ENCODE data around the gene CREBZF. TPM values are rescaled to one million over a fixed set of nuclear protein-coding genes. Genes with fewer than 3 reads are reported as not detected.

CREBZF gene
- total and polyA plus RNA-seq, 8 donors = 30.2 to 137 (median 119) TPM

DNA sequence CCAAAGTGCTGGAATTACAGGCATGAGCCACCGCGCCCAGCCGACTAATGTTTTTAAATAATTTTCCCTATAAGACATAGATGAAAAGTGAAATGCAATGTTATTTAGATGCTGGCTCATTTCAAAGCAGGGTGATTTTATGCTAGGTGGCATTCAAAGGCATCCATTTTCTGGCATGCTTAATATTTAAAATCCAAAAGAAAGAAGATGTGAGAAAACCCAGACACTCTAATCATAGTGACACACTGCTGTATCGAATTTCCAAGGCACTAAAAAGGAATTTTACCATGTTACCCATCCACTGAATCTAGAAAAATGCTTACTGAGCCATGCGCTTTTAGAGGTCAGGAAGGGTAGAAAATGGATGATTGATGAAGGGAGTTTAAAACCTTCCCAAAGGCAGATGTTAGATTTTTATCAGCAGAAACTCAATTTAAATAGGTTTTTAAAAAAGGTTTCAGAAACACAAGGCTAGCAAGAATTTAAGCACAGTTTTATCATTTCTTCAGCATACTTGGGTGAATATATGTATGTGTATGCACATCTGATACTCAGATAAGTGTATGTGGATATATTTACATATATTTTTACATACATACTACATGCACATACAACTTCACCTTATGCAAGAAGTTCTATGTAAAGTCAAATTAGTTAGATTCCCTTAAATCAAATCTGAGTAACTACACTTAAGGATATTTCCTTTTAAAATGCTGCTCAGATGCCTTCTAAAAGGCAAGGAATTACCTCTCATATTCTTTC is 45.2 kb upstream of the CREBZF start:
- Histone ChIP-seq H3K4me1 (no peaks in the 10 kb centered on the region), H3K27ac (no peak overlapping the region), H3K4me3 (no peak overlapping the region), H3K36me3 (no peaks in the 10 kb centered on the region), H3K27me3 (no peaks in the 10 kb centered on the region), H3K9me3 (no peaks in the 10 kb centered on the region)
- DNase-seq (no peak), ATAC-seq (no peak)
- TF ChIP-seq, protein P1, sequence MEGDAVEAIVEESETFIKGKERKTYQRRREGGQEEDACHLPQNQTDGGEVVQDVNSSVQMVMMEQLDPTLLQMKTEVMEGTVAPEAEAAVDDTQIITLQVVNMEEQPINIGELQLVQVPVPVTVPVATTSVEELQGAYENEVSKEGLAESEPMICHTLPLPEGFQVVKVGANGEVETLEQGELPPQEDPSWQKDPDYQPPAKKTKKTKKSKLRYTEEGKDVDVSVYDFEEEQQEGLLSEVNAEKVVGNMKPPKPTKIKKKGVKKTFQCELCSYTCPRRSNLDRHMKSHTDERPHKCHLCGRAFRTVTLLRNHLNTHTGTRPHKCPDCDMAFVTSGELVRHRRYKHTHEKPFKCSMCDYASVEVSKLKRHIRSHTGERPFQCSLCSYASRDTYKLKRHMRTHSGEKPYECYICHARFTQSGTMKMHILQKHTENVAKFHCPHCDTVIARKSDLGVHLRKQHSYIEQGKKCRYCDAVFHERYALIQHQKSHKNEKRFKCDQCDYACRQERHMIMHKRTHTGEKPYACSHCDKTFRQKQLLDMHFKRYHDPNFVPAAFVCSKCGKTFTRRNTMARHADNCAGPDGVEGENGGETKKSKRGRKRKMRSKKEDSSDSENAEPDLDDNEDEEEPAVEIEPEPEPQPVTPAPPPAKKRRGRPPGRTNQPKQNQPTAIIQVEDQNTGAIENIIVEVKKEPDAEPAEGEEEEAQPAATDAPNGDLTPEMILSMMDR (IDR thresholded peaks at IDR 0.05) = no peak
- intact Hi-C loops (cut with DNase I) = no loop called here

DNA sequence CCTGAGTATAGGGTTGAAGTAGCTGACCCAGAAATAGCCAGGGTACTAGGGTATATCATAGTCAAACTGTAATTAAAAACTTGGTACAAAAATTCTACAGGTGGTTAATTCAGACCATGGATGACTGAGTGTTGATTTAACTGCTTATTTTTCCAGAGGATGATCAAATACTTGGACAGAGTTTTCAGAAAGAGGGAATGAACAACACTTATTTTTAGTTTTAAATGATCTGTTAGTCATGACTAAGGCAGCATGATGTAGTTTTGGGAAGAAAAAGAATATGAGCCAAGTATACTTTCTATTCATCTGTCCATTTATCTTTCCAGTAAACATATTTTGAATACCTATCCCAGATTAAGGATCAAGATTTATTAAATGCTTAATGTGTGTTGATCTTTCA is 40.9 kb upstream of the CREBZF start:
- H3K36me3 ChIP-seq = no peaks in the 10 kb centered on the region
- no peak for ATAC-seq
- intact Hi-C loops (cut with DNase I) = no loop called here

DNA sequence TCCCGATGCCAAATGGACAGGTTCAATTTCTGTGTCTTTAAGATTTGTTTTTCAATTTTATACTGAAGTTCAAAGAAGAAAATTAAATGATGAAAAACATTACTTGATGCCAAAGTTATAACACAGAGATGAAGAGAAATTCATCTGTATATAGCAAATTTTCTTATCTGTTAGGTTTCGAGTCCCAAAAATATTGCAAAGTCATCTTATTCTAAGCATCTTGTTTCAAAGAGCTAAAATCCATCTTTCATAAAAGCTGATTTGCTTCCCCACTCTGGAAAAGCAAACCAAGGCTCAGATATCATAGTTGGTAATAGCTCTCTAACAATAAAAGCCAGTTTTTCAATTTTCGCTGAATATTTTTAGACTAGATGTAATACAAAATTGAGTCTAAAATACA is 40.0 kb upstream of the CREBZF start:
- ATAC-seq (no peak), DNase-seq (no peak)
- H3K27ac ChIP-seq = peak overlapping the region in 1 of 2 donors; percentile 2
- no peaks in the 10 kb centered on the region for H3K36me3 ChIP-seq
- no peak overlapping the region for H3K4me3 ChIP-seq
- peaks cover 0 to 1% of the 10 kb centered on the region in 2 donors for H3K4me1 ChIP-seq
- TF ChIP-seq, protein P1 (IDR thresholded peaks at IDR 0.05) = no peak
- no peaks in the 10 kb centered on the region for H3K27me3 ChIP-seq
- intact Hi-C loops (cut with DNase I) = no loop called here
- H3K9me3 ChIP-seq = no peaks in the 10 kb centered on the region

More for the DNA sequence above, 40.9 kb upstream of the CREBZF start:
- H3K27me3 ChIP-seq = no peaks in the 10 kb centered on the region
- no peaks in the 10 kb centered on the region for H3K4me1 ChIP-seq
- H3K9me3 ChIP-seq = no peaks in the 10 kb centered on the region
- H3K27ac ChIP-seq = peak overlapping the region in 1 of 2 donors; percentile 23
- no peak overlapping the region for H3K4me3 ChIP-seq
- TF ChIP-seq, protein P1 (IDR thresholded peaks at IDR 0.05) = no peak
- no peak for DNase-seq

DNA sequence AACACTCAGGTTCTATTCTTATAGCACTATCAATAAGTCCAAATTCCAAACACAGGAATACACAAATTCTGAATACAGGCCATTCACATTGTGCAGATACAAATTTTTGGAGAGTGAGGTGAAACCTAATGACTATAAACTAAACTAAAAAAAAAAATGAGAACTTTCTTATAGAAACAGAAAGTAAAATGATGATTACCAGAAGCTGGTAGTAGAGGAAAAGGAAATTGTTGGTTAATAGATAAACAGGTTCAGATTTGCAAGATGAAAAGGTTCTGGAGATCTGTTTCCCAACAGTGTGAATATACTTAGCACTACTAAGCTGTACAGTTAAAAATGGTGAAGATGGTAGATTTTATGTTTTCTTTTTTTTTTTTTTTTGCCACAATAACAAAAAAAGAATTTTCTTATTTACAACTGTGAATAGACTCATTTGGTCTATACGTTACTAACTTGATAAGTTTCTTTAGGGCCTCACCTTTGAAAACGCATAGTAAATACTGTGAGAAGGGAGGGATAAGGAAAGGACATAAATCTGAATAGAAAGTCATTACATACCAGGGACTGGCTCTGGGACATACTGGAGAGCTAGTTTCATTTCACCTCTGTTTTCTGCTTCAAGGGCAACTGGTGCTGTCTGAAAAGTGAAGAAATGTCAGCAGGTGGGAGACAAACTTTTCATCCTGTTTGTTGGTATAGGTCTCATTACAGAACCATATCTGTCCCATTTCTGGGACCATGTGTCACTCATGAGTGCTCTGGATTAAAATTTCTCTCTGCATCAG is 35.2 kb upstream of the CREBZF start:
- peaks cover 0 to 7% of the 10 kb centered on the region in 2 donors for H3K4me1 ChIP-seq
- intact Hi-C loops (cut with DNase I) = no loop called here
- H3K9me3 ChIP-seq = no peaks in the 10 kb centered on the region
- TF ChIP-seq, protein P1 (IDR thresholded peaks at IDR 0.05) = no peak
- no peaks in the 10 kb centered on the region for H3K27me3 ChIP-seq
- H3K4me3 ChIP-seq = no peak overlapping the region
- no peak overlapping the region for H3K27ac ChIP-seq
- DNase-seq = no peak
- no peak for ATAC-seq
- H3K36me3 ChIP-seq = no peaks in the 10 kb centered on the region

DNA sequence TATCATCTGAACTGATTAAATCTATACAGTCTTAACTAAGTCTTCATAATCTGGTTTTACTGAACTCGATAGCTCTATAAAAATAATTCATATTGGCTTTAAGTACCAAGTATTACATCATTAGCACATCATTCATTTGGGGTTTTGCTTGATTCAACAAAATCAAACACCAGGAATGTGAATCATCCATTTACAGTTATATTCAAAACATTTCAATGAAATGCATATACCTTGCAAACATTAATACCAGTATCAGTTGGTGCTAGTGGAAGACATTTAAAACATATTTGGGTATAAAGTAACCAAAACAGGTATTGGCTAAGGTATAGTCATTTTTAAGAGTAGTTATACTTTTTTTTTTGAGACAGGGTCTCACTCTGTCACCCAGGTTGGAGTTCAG is 33.3 kb upstream of the CREBZF start:
- Histone ChIP-seq H3K27me3 (no peaks in the 10 kb centered on the region), H3K9me3 (no peaks in the 10 kb centered on the region), H3K4me1 (peaks cover 0 to 7% of the 10 kb centered on the region in 2 donors), H3K27ac (no peak overlapping the region), H3K36me3 (no peaks in the 10 kb centered on the region), H3K4me3 (no peak overlapping the region)
- ATAC-seq = no peak
- intact Hi-C loops (cut with DNase I) = no loop called here
- no peak for DNase-seq
- TF ChIP-seq, protein P1 (IDR thresholded peaks at IDR 0.05) = no peak
